GM10847 (cell line): ENCODE results near the gene MIEF1.

Source experiments
- POLR2A ChIP-seq: IDR thresholded peaks from 2 replicates; pipeline ENCODE4 v1.6.1; 2011; ENCODE audit not compliant: insufficient read length; ENCODE audit errors: extremely low read depth

MIEF1 gene

GRCh38 chr22:39546889-39547586, 44.9 kb downstream of the MIEF1 start:
- TF ChIP-seq POLR2A = no peak

- no peak for TF ChIP-seq POLR2A
Measured at GRCh38 chr22:39547587-39547947, 45.5 kb downstream of the MIEF1 start.

- TF ChIP-seq POLR2A = no peak
Measured at GRCh38 chr22:39553429-39553828, 51.3 kb downstream of the MIEF1 start.

GRCh38 chr22:39554151-39554550, 52.1 kb downstream of the MIEF1 start:
- no peak for TF ChIP-seq POLR2A

GRCh38 chr22:39556970-39557841, 55.1 kb downstream of the MIEF1 start:
- TF ChIP-seq POLR2A = no peak

- TF ChIP-seq POLR2A = no peak
Measured at GRCh38 chr22:39558254-39558727, 56.2 kb downstream of the MIEF1 start.

- TF ChIP-seq POLR2A = no peak
Measured at GRCh38 chr22:39558950-39559349, 56.9 kb downstream of the MIEF1 start.

GRCh38 chr22:39559456-39560105, 57.5 kb downstream of the MIEF1 start:
- TF ChIP-seq POLR2A = no peak

- TF ChIP-seq POLR2A = no peak
Measured at GRCh38 chr22:39560127-39560526, 58.0 kb downstream of the MIEF1 start.

GRCh38 chr22:39562839-39563489, 60.9 kb downstream of the MIEF1 start:
- TF ChIP-seq POLR2A = no peak

GRCh38 chr22:39563571-39564428, 61.7 kb downstream of the MIEF1 start:
- no peak for TF ChIP-seq POLR2A

- no peak for TF ChIP-seq POLR2A
Measured at GRCh38 chr22:39565414-39565944, 63.4 kb downstream of the MIEF1 start.

GRCh38 chr22:39567135-39567946, 65.3 kb downstream of the MIEF1 start:
- no peak for TF ChIP-seq POLR2A
